DND-41 (cell line): ENCODE data around the gene NUP188.

ENCODE experiments used
- EZH2 ChIP-seq: IDR thresholded peaks from 3 replicates; pipeline ENCODE4 v1.6.1; 2012; ENCODE audit warnings: borderline replicate concordance, low read depth, mild to moderate bottlenecking, moderate library complexity, low read length, inconsistent platforms; ENCODE audit not compliant: severe bottlenecking
- TF ChIP-seq, protein P1 (sequence below): IDR thresholded peaks from 2 replicates; pipeline ENCODE4 v1.5.1; 2012; ENCODE audit warnings: borderline replicate concordance, low read length, moderate library complexity, mild to moderate bottlenecking; ENCODE audit not compliant: poor library complexity, severe bottlenecking; ENCODE audit errors: extremely low read depth

DNA sequence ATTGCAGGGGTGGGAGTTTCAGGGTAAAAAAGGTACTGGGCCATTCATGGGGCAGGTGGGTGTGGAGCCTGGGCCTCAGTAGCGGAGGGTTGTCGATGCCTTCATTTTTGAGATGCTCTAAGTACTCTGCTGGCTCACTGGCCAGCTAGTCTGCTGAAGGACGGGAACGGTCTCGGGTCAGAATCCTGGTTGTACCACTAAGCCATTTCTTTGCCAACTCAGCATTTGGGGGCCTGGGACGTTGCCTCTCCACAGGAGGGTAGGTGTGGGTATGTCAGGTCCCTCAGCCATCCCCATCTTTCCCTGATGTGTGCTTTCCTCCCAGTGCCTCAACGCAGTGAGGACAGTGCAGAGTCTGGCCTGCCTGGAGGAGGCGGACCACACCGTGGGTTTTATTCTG, 55.5 kb downstream of the NUP188 start:
- TF ChIP-seq, protein P1, sequence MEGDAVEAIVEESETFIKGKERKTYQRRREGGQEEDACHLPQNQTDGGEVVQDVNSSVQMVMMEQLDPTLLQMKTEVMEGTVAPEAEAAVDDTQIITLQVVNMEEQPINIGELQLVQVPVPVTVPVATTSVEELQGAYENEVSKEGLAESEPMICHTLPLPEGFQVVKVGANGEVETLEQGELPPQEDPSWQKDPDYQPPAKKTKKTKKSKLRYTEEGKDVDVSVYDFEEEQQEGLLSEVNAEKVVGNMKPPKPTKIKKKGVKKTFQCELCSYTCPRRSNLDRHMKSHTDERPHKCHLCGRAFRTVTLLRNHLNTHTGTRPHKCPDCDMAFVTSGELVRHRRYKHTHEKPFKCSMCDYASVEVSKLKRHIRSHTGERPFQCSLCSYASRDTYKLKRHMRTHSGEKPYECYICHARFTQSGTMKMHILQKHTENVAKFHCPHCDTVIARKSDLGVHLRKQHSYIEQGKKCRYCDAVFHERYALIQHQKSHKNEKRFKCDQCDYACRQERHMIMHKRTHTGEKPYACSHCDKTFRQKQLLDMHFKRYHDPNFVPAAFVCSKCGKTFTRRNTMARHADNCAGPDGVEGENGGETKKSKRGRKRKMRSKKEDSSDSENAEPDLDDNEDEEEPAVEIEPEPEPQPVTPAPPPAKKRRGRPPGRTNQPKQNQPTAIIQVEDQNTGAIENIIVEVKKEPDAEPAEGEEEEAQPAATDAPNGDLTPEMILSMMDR = no peak
- no peak for TF ChIP-seq EZH2
